AG04450 (cell line): ENCODE results near the gene CPNE5. TPM values are rescaled to one million over a fixed set of nuclear protein-coding genes. Genes with fewer than 3 reads are reported as not detected.

Experiments
- CTCF ChIA-PET: fragments of 300-600, 350-600 bp; formaldehyde crosslinking; extraction: SDS; loops from one replicate; lab custom pipeline; 2022; ENCODE audit warnings: antibody characterized with exemption, inconsistent platforms; lab: Charles Lee
- POLR2A ChIA-PET: fragments of 350-600 bp; formaldehyde crosslinking; extraction: SDS; loops from one replicate; lab custom pipeline; 2021; ENCODE audit warnings: antibody characterized with exemption, inconsistent platforms; lab: Yijun Ruan, JAX
- DNase-seq: peaks from one replicate; pipeline ENCODE4 v3.0.0-alpha.2; 2011; ENCODE audit warnings: low read depth, low spot score
- H3K27ac ChIP-seq: one replicate; pipeline ENCODE4 v1.5.1; 2012; ENCODE audit warnings: low read depth, low read length, control low read depth
- H3K27me3 ChIP-seq: one replicate; pipeline ENCODE4 v1.6.0; 2012; ENCODE audit warnings: low read length; ENCODE audit not compliant: control insufficient read depth, insufficient read depth
- H3K4me3 ChIP-seq: 2 replicates; pipeline ENCODE4 v1.5.1; 2011; ENCODE audit warnings: mild to moderate bottlenecking, low read depth, low read length, control low read depth
- H3K9me3 ChIP-seq: 2 replicates; pipeline ENCODE4 v1.5.1; 2012; ENCODE audit warnings: low read length; ENCODE audit not compliant: control insufficient read depth, insufficient read depth
- polyA plus RNA-seq: library from polyadenylated mRNA; depleted of rRNA; stranded (reverse); fragments of >200 nt; gene quantifications from 2 replicates; pipeline ENCODE4 v1.2.3, GENCODE V29; 2011
- TF ChIP-seq, protein P1 (sequence below): IDR thresholded peaks from 2 replicates; pipeline ENCODE4 v1.5.1; 2011; ENCODE audit warnings: low read depth, low read length, control low read depth, inconsistent platforms

Gene CPNE5
- polyA plus RNA-seq, 1 experiment = 0.10 TPM

DNA sequence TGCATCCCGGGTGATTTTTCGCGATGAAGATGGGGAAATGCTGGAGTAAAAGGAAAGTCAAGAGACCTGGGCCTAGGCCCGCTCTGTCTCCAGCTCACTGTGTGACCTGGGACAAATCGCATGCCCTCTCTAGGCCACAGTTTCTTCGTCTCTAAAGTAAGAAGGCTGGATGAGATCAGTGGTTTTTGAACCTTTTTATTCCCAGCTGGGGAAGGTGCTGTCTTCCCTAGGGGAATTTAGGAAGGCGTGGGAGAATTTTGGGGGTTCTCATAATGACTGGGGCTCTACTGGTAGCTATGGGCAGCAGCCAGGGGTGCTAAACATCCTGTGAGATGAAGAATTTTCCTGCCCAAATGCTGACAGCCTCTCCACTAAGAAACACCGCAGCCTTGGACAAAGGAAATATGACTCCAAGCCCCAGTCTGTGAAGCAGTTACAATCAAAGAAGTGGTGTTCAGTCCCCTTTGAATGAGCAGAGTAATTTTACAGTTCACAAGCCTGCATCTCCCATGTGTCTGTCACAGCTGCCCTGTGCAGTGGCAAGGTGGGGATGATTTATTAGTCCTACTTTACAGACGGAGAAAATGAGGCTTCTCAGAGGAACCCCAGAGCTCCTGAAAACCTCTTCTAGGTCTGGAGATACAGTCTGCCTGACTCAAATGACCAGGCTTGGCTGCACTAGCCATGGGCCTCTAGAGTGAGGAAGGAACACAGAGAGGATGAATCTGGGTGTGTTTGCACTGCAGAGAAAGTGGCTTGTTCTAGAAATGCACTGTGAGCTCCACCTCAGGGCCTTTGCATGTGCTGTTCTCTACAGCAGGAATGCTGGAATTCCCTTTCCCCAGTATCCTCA is 84.4 kb downstream of the CPNE5 start:
- H3K27me3 ChIP-seq = peaks cover 7% of the 10 kb centered on the region
- ChIA-PET POLR2A (interaction anchor here (0.6 kb wide), 3 partner anchors 19 to 444 kb away, joined by 3 to 5 read pairs (median 4); no protein-coding TSS in a partner anchor), CTCF (interaction anchor here (0.5 to 2.7 kb wide), 6 partner anchors 11 to 263 kb away, joined by 3 to 19 read pairs (median 6); no protein-coding TSS in a partner anchor)
- no peak for DNase-seq
- H3K4me3 ChIP-seq = no peak overlapping the region
- peaks cover 7% of the 10 kb centered on the region; the same call in 1 of the 2 replicates for H3K9me3 ChIP-seq
- no peak overlapping the region for H3K27ac ChIP-seq
- TF ChIP-seq, protein P1, sequence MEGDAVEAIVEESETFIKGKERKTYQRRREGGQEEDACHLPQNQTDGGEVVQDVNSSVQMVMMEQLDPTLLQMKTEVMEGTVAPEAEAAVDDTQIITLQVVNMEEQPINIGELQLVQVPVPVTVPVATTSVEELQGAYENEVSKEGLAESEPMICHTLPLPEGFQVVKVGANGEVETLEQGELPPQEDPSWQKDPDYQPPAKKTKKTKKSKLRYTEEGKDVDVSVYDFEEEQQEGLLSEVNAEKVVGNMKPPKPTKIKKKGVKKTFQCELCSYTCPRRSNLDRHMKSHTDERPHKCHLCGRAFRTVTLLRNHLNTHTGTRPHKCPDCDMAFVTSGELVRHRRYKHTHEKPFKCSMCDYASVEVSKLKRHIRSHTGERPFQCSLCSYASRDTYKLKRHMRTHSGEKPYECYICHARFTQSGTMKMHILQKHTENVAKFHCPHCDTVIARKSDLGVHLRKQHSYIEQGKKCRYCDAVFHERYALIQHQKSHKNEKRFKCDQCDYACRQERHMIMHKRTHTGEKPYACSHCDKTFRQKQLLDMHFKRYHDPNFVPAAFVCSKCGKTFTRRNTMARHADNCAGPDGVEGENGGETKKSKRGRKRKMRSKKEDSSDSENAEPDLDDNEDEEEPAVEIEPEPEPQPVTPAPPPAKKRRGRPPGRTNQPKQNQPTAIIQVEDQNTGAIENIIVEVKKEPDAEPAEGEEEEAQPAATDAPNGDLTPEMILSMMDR = no peak

- ChIA-PET CTCF (interaction anchor here (0.5 to 2.7 kb wide), 5 partner anchors 12 to 264 kb away, joined by 3 to 19 read pairs (median 6); no protein-coding TSS in a partner anchor), POLR2A (interaction anchor here (0.6 to 0.8 kb wide), 4 partner anchors 20 to 443 kb away, joined by 3 to 5 read pairs (median 4); no protein-coding TSS in a partner anchor)
- Histone ChIP-seq H3K4me3 (no peak overlapping the region), H3K27ac (no peak overlapping the region), H3K9me3 (peaks cover 11% of the 10 kb centered on the region; the same call in 1 of the 2 replicates), H3K27me3 (peaks cover 10% of the 10 kb centered on the region)
- DNase-seq = no peak
- TF ChIP-seq, protein P1 = no peak
Observed at GRCh38 chr6:36753671-36754405, 85.4 kb downstream of the CPNE5 start.

- peaks cover 15% of the 10 kb centered on the region for H3K27me3 ChIP-seq
- ChIA-PET CTCF (interaction anchor here (0.5 to 2.7 kb wide), 4 partner anchors 11 to 181 kb away, joined by 3 to 19 read pairs (median 10); no protein-coding TSS in a partner anchor), POLR2A (no interaction called here)
- H3K4me3 ChIP-seq = no peak overlapping the region
- TF ChIP-seq, protein P1 = no peak
- H3K27ac ChIP-seq = no peak overlapping the region
- no peak for DNase-seq
- H3K9me3 ChIP-seq = peaks cover 18% of the 10 kb centered on the region; the same call in 1 of the 2 replicates
Observed at GRCh38 chr6:36752886-36753506, 86.2 kb downstream of the CPNE5 start.

GRCh38 chr6:36752187-36752885 is 86.9 kb downstream of the CPNE5 start:
- Histone ChIP-seq H3K27ac (no peak overlapping the region), H3K4me3 (no peak overlapping the region), H3K27me3 (peaks cover 18% of the 10 kb centered on the region), H3K9me3 (peaks cover 18% of the 10 kb centered on the region; the same call in 1 of the 2 replicates)
- DNase-seq = no peak
- ChIA-PET POLR2A (no interaction called here), CTCF (interaction anchor here (0.8 to 1.5 kb wide), 2 partner anchors 11 to 14 kb away, joined by 3 read pairs; no protein-coding TSS in a partner anchor)
- TF ChIP-seq, protein P1 = no peak
